IMR-90 (cell line): ENCODE results near the gene CAGE1. TPM values are rescaled to one million over a fixed set of nuclear protein-coding genes. Genes with fewer than 3 reads are reported as not detected.

Experiments used
- ATAC-seq: fragments of 200-7000 bp; cut with Tn5 transposase; 2 replicates; pipeline ENCODE4 v1.9.1; 2020; ENCODE audit warnings: low read depth, mild to moderate bottlenecking, moderate library complexity
- BruUV-seq: library from RNA; stranded (reverse); fragments of 400-500 nt; replicated peaks from 2 replicates; lab custom pipeline; 2021; lab: Mats Ljungman, UMichigan
- CTCF ChIA-PET: fragments of 300-600 bp; formaldehyde crosslinking; extraction: SDS; loops from one replicate; lab custom pipeline; 2021; ENCODE audit warnings: antibody characterized with exemption; lab: Yijun Ruan, JAX
- POLR2A ChIA-PET: fragments of 300-600 bp; sonication (Branson Sonifier 250); formaldehyde crosslinking; loops from one replicate; lab custom pipeline; 2022; ENCODE audit warnings: antibody characterized with exemption; ENCODE audit not compliant: unreplicated experiment; lab: Charles Lee
- DNase-seq: peaks from one replicate; pipeline ENCODE4 v3.0.0; 2013
- H2AFZ ChIP-seq: replicated peaks from 2 replicates; pipeline ENCODE3; 2013; ENCODE audit warnings: low read length, mild to moderate bottlenecking; ENCODE audit not compliant: poor library complexity
- H2AK5ac ChIP-seq: 2 replicates; pipeline ENCODE4 v1.6.1; 2013; ENCODE audit warnings: low read depth, low read length, inconsistent platforms
- H2AK9ac ChIP-seq: replicated peaks from 2 replicates; pipeline ENCODE3; 2013; ENCODE audit warnings: mild to moderate bottlenecking, low read depth, low read length, moderate library complexity; ENCODE audit not compliant: poor library complexity
- H2BK120ac ChIP-seq: 2 replicates; pipeline ENCODE4 v1.6.1; 2013; ENCODE audit warnings: low read depth, low read length, inconsistent platforms
- H2BK15ac ChIP-seq: 3 replicates; pipeline ENCODE4 v1.6.1; 2013; ENCODE audit warnings: low read depth, low read length, inconsistent platforms
- H2BK20ac ChIP-seq: 2 replicates; pipeline ENCODE4 v1.6.1; 2013; ENCODE audit warnings: low read depth, mild to moderate bottlenecking, inconsistent platforms, low read length, moderate library complexity
- H2BK5ac ChIP-seq: 2 replicates; pipeline ENCODE4 v1.6.1; 2013; ENCODE audit warnings: mild to moderate bottlenecking, low read depth, low read length, inconsistent platforms; ENCODE audit not compliant: poor library complexity, severe bottlenecking
- H3K14ac ChIP-seq: replicated peaks from 2 replicates; pipeline ENCODE4 v1.6.1; 2013; ENCODE audit warnings: low read depth, low read length, inconsistent platforms
- H3K18ac ChIP-seq: 2 replicates; pipeline ENCODE4 v1.6.1; 2013; ENCODE audit warnings: low read depth, low read length, control low read depth
- H3K23ac ChIP-seq: 2 replicates; pipeline ENCODE4 v1.6.1; 2013; ENCODE audit warnings: low read depth, low read length, inconsistent platforms
- H3K27ac ChIP-seq: 2 replicates; pipeline ENCODE4 v1.5.1; 2013; ENCODE audit warnings: mild to moderate bottlenecking, control low read depth, low read length; ENCODE audit not compliant: insufficient read depth
- H3K27me3 ChIP-seq: 2 replicates; pipeline ENCODE4 v1.6.1; 2013; ENCODE audit warnings: low read length; ENCODE audit not compliant: control insufficient read depth, insufficient read depth
- H3K36me3 ChIP-seq: 2 replicates; pipeline ENCODE4 v1.6.1; 2013; ENCODE audit warnings: low read length, mixed read lengths; ENCODE audit not compliant: control insufficient read depth, insufficient read depth
- H3K4ac ChIP-seq: 2 replicates; pipeline ENCODE4 v1.6.1; 2013; ENCODE audit warnings: low read depth, low read length, inconsistent platforms
- H3K4me1 ChIP-seq: 2 replicates; pipeline ENCODE4 v1.6.1; 2013; ENCODE audit warnings: low read length, mixed read lengths; ENCODE audit not compliant: control insufficient read depth, insufficient read depth
- H3K4me2 ChIP-seq: 2 replicates; pipeline ENCODE4 v1.6.1; 2013; ENCODE audit warnings: low read depth, mild to moderate bottlenecking, control low read depth, low read length, moderate library complexity
- H3K4me3 ChIP-seq: 2 replicates; pipeline ENCODE4 v1.5.1; 2013; ENCODE audit warnings: low read depth, mild to moderate bottlenecking, control low read depth, low read length, moderate library complexity; ENCODE audit not compliant: insufficient read depth
- H3K56ac ChIP-seq: 2 replicates; pipeline ENCODE4 v1.6.1; 2013; ENCODE audit warnings: low read length, inconsistent platforms; ENCODE audit not compliant: insufficient read depth; ENCODE audit errors: extremely low read depth
- H3K79me1 ChIP-seq, 2 experiments: 2 replicates each; pipeline ENCODE4 v1.6.1; 2013; ENCODE audit warnings: low read length in 2 of 2, inconsistent platforms in 1 of 2, low read depth in 1 of 2
- H3K9ac ChIP-seq: 2 replicates; pipeline ENCODE4 v1.6.1; 2013; ENCODE audit warnings: low read depth, low read length, control low read depth
- H3K9me1 ChIP-seq: 2 replicates; pipeline ENCODE4 v1.6.1; 2013; ENCODE audit warnings: low read length, inconsistent platforms; ENCODE audit not compliant: insufficient read depth
- H3K9me3 ChIP-seq: 2 replicates; pipeline ENCODE4 v1.6.1; 2013; ENCODE audit warnings: low read length; ENCODE audit not compliant: control insufficient read depth, insufficient read depth
- H4K20me1 ChIP-seq: 2 replicates; pipeline ENCODE4 v1.6.1; 2013; ENCODE audit warnings: low read length, inconsistent platforms; ENCODE audit not compliant: insufficient read depth
- H4K5ac ChIP-seq: 2 replicates; pipeline ENCODE4 v1.6.1; 2013; ENCODE audit warnings: mild to moderate bottlenecking, low read depth, low read length, control low read depth
- H4K8ac ChIP-seq, 2 experiments: 2 replicates each; pipeline ENCODE4 v1.6.1; 2013; ENCODE audit warnings: low read depth in 2 of 2, low read length in 2 of 2, control low read depth in 1 of 2, inconsistent platforms in 1 of 2
- H4K91ac ChIP-seq: 2 replicates; pipeline ENCODE4 v1.6.1; 2013; ENCODE audit warnings: low read depth, low read length, inconsistent platforms; ENCODE audit not compliant: insufficient read depth
- BHLHE40 ChIP-seq: fragments of 150-350 bp; IDR thresholded peaks from 2 replicates; pipeline ENCODE4 v1.6.1; 2016; ENCODE audit warnings: mild to moderate bottlenecking, low read depth, low read length
- CEBPB ChIP-seq: IDR thresholded peaks from 2 replicates; pipeline ENCODE4 v1.6.1; 2012; ENCODE audit warnings: low read depth, low read length, improper control_type of control experiment
- MXI1 ChIP-seq: IDR thresholded peaks from 2 replicates; pipeline ENCODE4 v1.6.1; 2012; ENCODE audit warnings: low read depth, mild to moderate bottlenecking, low read length, moderate library complexity, borderline replicate concordance
- NFE2L2 ChIP-seq: fragments of 150-350 bp; IDR thresholded peaks from 2 replicates; pipeline ENCODE4 v1.6.1; 2016; ENCODE audit warnings: low read depth, mild to moderate bottlenecking, low read length
- WGBS, 2 experiments: methylation state at CpG; one replicate each; pipeline versions ENCODE4 v1.1.5 to v1.1.7; 2013; ENCODE audit warnings: missing lambda C conversion rate in 2 of 2; ENCODE audit not compliant: insufficient read length in 1 of 2; ENCODE audit errors: extremely low coverage in 2 of 2; 5-methylcytosine and 5-hydroxymethylcytosine counted together
- dilution Hi-C: fragments of 300-500 bp; cut with HindIII; formaldehyde crosslinking; loops from one replicate; pipeline ENCODE4 v1.14.3; 2018; ENCODE audit warnings: low sequenced_read_pairs; ENCODE audit not compliant: unreplicated experiment
- in situ Hi-C: fragments of 300-500 bp; cut with MboI; formaldehyde crosslinking; loops from 3 replicates; pipeline ENCODE4 v1.14.3; 2019; ENCODE audit warnings: low sequenced_read_pairs, inconsistent platforms, mixed read lengths
- intact Hi-C: fragments of 100-400 bp; cut with micrococcal nuclease; formaldehyde crosslinking; loops from 2 replicates; pipeline ENCODE4 v1.10.0; 2022
- polyA plus RNA-seq, 3 experiments: library from polyadenylated mRNA; depleted of rRNA; stranded (reverse); fragments of >200 nt; gene quantifications; 2 replicates each; pipeline ENCODE4 v1.2.3, GENCODE V29; 2012; ENCODE audit warnings: low replicate concordance in 1 of 3
- total RNA-seq: library from RNA; depleted of rRNA; stranded (reverse); fragments of >200 nt; gene quantifications from 2 replicates; pipeline ENCODE4 v1.2.3, GENCODE V29; 2012
- TF ChIP-seq, protein P1 (sequence below): fragments of 150-350 bp; IDR thresholded peaks from 2 replicates; pipeline ENCODE4 v1.6.1; 2016; ENCODE audit warnings: low read depth, mild to moderate bottlenecking, low read length, moderate library complexity, borderline replicate concordance

CAGE1 gene
- total and polyA plus RNA-seq, 2 of the 4 experiments (the other 2 are of a cell fraction), result not detected

DNA sequence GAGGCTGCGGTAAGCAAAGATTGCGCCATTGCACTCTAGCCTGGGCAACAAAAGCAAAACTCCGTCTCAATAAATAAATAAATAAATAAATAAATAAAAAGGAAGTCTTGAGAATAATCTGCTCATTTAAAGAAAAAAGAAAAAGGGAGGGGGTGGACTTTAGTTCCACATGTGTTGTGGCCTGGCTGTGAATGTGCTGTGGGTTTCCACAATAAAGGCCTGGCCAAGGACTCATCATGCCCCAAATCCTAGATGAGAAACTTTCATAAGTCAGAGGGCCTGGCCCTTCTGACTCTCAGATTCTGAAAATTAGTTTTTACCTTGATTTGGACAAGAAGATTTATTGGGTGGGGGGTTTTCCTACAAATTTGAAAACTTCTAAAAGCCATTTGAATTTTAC, 48.5 kb upstream of the CAGE1 start:
- in situ Hi-C loops (no loop called here), dilution Hi-C loops (no loop called here), intact Hi-C loops (no loop called here)
- ChIA-PET POLR2A (no interaction called here), CTCF (no interaction called here)
- no CpG with 5 or more reads among the region's 3 CpGs for WGBS, 2 experiments
- no peak overlapping the region for H2BK5ac ChIP-seq
- H3K14ac ChIP-seq, result no peak overlapping the region
- no peak overlapping the region for H3K23ac ChIP-seq
- H4K91ac ChIP-seq, result no peak overlapping the region
- DNase-seq (no peak), ATAC-seq (no peak)
- TF ChIP-seq CEBPB (no peak), MXI1 (no peak), NFE2L2 (no peak), BHLHE40 (no peak)
- TF ChIP-seq, protein P1, sequence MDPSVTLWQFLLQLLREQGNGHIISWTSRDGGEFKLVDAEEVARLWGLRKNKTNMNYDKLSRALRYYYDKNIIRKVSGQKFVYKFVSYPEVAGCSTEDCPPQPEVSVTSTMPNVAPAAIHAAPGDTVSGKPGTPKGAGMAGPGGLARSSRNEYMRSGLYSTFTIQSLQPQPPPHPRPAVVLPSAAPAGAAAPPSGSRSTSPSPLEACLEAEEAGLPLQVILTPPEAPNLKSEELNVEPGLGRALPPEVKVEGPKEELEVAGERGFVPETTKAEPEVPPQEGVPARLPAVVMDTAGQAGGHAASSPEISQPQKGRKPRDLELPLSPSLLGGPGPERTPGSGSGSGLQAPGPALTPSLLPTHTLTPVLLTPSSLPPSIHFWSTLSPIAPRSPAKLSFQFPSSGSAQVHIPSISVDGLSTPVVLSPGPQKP, result no peak
- no peak overlapping the region for H3K27ac ChIP-seq
- no peaks in the 10 kb centered on the region for H3K9me3 ChIP-seq
- no peak overlapping the region for H2AK5ac ChIP-seq
- no peak overlapping the region for H3K4me2 ChIP-seq
- H3K9ac ChIP-seq, result no peak overlapping the region
- no peak overlapping the region for H2AFZ ChIP-seq
- no peaks in the 10 kb centered on the region for H3K36me3 ChIP-seq
- H3K4me1 ChIP-seq, result peaks cover 4% of the 10 kb centered on the region
- no peaks in the 10 kb centered on the region for H3K27me3 ChIP-seq
- H2BK15ac ChIP-seq, result no peak overlapping the region
- H4K8ac ChIP-seq, result no peak overlapping the region
- no peak overlapping the region for H2BK120ac ChIP-seq
- H4K20me1 ChIP-seq, result no peaks in the 10 kb centered on the region
- no peak overlapping the region for H3K4me3 ChIP-seq
- H3K9me1 ChIP-seq, result no peaks in the 10 kb centered on the region
- BruUV-seq, result no TSS peak
- no peak overlapping the region for H3K4ac ChIP-seq
- no peak overlapping the region for H4K5ac ChIP-seq
- no peak overlapping the region for H2AK9ac ChIP-seq
- H2BK20ac ChIP-seq, result no peak overlapping the region
- H3K79me1 ChIP-seq, result no peaks in the 10 kb centered on the region
- H3K56ac ChIP-seq, result no peak overlapping the region
- H3K18ac ChIP-seq, result no peak overlapping the region
